Gastroesophageal sphincter (tissue), 3 donors: ENCODE measurements around the gene WDR31.

ENCODE experiments used
- EP300 ChIP-seq: sonication (generic); formaldehyde crosslinking; IDR thresholded peaks from one replicate; pipeline ENCODE4 v1.6.1; 2017; ENCODE audit warnings: antibody characterized with exemption, mild to moderate bottlenecking
- POLR2A ChIP-seq, 2 donors: fragments of 450-650 bp; IDR thresholded peaks; one replicate each; pipeline ENCODE4 v1.6.1; 2017; ENCODE audit warnings: antibody characterized with exemption in 2 of 2, mild to moderate bottlenecking in 2 of 2, moderate library complexity in 1 of 2
- TF ChIP-seq, protein P1 (sequence below), 4 experiments: fragments of 200-600 bp in 2 of 4; fragments of 450-650 bp in 2 of 4; sonication (generic) in 1 of 4; IDR thresholded peaks; one replicate each; pipeline ENCODE4 v1.5.1; 2017 to 2019; ENCODE audit warnings: antibody characterized with exemption in 4 of 4, mild to moderate bottlenecking in 2 of 4, moderate library complexity in 2 of 4

DNA sequence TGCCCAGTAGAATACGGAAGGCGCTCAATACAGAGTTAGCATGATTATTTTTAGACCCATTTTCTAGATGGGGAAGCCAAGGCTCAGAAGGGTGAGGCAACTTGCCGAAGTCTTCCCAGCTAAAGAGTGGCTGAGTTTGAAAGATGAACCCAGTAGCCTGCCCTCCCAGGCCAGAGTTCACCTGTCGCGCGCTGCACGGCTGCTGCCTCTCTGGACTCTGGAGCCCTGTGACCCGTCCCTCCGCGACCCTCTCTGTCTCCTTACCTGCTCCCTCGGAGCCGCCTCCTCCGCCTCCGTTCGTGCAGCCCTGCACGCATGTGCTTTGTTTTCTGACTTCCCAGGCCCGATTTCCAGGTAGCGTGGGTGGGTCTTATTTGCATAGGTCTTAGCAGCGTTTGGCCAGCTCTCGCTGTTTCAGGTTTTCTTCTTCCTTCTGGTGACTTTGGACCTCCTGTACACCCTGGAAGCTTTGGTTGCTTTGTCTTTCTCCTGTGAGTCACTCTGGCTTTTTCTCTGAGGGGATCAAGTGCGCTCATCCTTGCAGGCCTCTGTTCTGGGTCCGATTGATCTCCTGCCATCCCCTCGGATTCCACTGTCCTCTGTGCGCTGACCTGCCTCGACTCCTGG is 37.2 kb downstream of the WDR31 start, which contains the start of gene RNF183:
- TF ChIP-seq, protein P1, sequence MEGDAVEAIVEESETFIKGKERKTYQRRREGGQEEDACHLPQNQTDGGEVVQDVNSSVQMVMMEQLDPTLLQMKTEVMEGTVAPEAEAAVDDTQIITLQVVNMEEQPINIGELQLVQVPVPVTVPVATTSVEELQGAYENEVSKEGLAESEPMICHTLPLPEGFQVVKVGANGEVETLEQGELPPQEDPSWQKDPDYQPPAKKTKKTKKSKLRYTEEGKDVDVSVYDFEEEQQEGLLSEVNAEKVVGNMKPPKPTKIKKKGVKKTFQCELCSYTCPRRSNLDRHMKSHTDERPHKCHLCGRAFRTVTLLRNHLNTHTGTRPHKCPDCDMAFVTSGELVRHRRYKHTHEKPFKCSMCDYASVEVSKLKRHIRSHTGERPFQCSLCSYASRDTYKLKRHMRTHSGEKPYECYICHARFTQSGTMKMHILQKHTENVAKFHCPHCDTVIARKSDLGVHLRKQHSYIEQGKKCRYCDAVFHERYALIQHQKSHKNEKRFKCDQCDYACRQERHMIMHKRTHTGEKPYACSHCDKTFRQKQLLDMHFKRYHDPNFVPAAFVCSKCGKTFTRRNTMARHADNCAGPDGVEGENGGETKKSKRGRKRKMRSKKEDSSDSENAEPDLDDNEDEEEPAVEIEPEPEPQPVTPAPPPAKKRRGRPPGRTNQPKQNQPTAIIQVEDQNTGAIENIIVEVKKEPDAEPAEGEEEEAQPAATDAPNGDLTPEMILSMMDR (IDR thresholded peaks at IDR 0.05): no peak
- no peak for TF ChIP-seq EP300
- TF ChIP-seq POLR2A (IDR thresholded peaks at IDR 0.05): no peak
